Measurements from ENCODE around the gene PMPCA.

PMPCA gene

GRCh38 chr9:136373300-136374182, 36.9 kb upstream of the PMPCA start, which contains the start of gene CARD9:
Gene CARD9 (minus strand): TSS chr9:136373669. CDS start chr9:136372078, 1,591 bp downstream.
- DNase-seq (ENCODE audit: extremely low spot score, insufficient read length, low read depth) (no peak), FAIRE-seq (no peak)

DNA sequence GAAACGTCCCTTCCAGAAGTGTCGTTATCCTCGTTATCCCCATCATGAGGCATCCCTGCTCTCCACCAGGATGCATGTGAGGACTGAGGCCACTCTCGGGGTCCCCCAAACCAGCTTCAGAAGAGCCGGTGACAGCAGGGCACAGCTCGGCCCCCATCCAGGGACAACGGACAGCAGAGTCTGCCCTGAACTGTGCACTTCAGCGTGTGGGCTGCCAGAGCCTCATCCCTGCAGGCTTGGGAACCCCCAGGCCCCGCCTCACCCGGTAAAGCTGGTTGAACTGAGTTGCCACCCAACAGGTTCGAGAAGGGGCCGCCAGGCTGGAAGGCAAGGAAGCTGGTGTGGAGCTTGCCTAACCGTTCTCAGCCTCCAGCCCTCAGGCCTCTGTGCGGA, 36.3 kb upstream of the PMPCA start:
- FAIRE-seq, result no peak
- DNase-seq (ENCODE audit: extremely low spot score, insufficient read length, low read depth), result no peak

DNA sequence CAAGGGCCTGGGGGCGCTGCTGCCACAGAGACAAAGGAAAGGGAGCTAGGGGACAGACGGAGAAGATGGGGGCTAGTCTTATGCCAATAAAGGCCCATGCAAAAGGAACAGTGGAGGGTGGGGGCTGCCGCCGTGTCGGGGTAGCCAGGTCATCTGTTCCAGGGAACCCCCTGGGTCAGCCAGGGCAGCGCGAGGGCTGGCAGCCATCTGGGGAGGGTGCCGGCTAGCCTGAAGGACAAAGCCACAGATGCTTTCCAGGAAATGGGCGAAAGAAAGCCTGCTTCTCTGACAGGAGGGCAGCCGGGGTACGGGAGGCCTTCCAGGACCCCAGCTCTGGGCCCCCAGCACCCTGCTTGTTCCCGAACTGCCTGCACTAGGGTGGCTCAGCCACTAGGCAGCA, 35.4 kb upstream of the PMPCA start:
- FAIRE-seq (no peak), DNase-seq (ENCODE audit: extremely low spot score, insufficient read length, low read depth) (no peak)

- FAIRE-seq (no peak), DNase-seq (ENCODE audit: extremely low spot score, insufficient read length, low read depth) (no peak)
Measured at GRCh38 chr9:136376457-136376856, 34.0 kb upstream of the PMPCA start.

- FAIRE-seq (no peak), DNase-seq (ENCODE audit: extremely low spot score, insufficient read length, low read depth) (no peak)
Measured at GRCh38 chr9:136377341-136378169, 32.9 kb upstream of the PMPCA start.

- no peak for DNase-seq (ENCODE audit: extremely low spot score, insufficient read length, low read depth)
- no peak for FAIRE-seq
Measured at GRCh38 chr9:136378170-136379002, 32.1 kb upstream of the PMPCA start.

DNA sequence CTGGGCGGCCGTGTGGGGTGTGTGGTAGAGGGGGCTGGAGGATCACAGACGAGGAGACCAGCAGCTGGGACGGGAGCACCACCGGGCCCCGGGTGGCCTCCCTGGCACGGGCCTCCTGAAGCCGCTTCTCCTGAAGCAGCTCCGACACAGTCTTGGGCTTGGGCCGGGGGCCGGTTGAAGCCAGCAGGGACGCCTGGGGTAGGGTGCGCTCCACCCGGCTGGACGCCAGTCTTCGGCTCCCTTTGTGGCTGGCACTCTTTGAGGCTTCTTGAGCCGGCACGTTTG, 31.5 kb upstream of the PMPCA start:
- DNase-seq (ENCODE audit: extremely low spot score, insufficient read length, low read depth) (no peak), FAIRE-seq (no peak)

DNA sequence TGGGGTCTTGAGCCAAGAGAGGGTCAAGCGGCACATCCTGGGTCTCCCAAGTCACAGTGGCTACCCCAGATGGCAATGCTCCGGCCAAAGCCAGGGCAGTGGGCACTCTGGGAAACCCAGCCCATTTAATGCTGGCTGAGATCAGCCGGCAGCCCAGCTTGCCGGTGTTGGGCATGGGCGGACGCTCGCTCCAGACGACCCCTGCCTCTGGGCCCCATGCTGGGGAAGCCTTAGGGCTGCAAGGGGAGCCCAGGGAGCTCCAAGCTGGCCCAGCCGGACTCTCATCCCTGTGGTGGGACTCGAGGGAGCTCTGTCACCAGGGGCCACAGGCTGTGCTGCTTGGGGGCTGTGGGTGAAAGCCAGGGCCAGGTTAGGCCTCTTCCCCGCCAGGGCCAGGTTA, 31.1 kb upstream of the PMPCA start:
- FAIRE-seq (no peak), DNase-seq (ENCODE audit: extremely low spot score, insufficient read length, low read depth) (no peak)

GRCh38 chr9:136379891-136380290, 30.6 kb upstream of the PMPCA start:
- no peak for FAIRE-seq
- DNase-seq (ENCODE audit: extremely low spot score, insufficient read length, low read depth), result no peak

DNA sequence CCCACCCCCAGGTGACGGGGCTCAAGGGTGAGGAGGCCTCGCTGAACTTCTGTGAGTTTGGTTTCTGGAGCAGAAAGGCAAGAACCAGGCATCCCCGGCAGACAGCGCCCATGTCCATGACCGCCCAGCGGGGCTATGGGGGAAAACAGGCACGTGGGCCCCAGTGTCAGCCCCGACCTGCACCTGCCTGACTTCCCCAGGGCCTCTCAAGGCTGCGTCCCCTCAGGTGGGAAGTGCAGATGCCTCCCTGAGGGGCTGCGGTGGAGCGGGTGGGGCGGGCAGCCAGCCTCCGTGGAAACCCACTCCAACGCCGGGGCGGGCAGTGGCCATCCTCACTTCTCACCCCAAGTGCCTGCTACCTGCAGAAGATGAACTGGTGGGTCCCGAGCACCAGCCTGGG, 30.1 kb upstream of the PMPCA start:
- DNase-seq (ENCODE audit: extremely low spot score, insufficient read length, low read depth) (no peak), FAIRE-seq (no peak)

GRCh38 chr9:136381311-136381710, 29.1 kb upstream of the PMPCA start:
- no peak for DNase-seq (ENCODE audit: extremely low spot score, insufficient read length, low read depth)
- no peak for FAIRE-seq

- DNase-seq (ENCODE audit: extremely low spot score, insufficient read length, low read depth) (no peak), FAIRE-seq (no peak)
Measured at GRCh38 chr9:136381966-136382513, 28.4 kb upstream of the PMPCA start.

DNA sequence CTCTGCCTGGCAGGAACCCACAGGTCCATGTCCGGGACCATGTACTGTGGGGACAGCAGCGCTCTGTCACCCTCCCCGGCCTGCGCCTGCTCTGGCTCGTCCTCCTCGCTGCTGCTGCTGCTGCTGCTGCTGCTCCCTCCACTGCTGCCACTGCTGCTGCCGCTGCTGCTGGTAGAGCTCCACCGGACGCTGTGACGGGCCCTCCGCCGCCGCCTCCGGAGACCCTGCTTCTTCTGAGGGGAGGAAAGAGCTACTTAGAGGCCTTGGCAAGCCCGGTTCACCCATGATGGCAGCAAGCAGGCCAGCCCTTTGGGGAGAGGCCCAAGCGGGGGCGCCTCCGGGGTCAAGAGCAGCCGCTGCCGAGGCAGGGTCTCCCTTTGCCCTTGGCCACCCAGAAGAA, 27.0 kb upstream of the PMPCA start:
- FAIRE-seq (no peak), DNase-seq (ENCODE audit: extremely low spot score, insufficient read length, low read depth) (no peak)

DNA sequence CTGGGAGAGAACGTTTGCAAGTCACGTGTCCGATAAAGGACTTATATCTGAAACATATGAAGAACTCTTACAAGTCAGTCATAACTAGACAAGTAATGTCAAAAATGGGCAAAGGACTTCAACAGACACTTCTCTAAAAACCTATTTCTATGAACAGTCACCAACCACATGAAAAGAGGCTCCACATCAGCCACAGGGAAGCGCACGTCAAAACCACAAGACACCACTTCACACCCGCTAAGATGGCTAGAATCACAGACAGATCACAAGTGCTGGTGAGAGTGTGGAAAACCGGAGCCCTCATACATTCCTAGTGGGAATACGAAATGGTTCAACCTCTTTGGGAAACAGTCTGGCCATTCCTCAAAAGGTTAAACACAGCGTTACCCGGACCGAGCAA, 25.4 kb upstream of the PMPCA start:
- FAIRE-seq (no peak), DNase-seq (ENCODE audit: extremely low spot score, insufficient read length, low read depth) (no peak)

DNA sequence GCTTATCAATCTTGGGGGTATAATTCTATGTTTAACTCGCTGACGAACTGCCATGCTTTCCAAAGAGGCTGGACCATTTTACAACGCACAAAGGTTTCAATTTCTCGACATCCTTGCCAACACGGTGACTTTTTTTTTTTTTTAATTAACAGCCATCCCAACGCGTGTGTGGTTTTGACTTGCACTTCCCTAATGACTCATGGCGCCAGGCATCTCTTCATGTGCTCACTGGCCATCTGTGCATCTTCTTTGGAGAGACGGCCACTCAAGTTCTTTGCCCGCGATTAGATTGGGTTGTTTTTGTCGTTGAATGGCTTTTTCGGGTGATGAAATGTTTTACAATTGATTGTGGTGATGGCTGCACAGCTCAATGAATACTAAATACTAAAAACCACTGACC, 24.4 kb upstream of the PMPCA start:
- FAIRE-seq (no peak), DNase-seq (ENCODE audit: extremely low spot score, insufficient read length, low read depth) (no peak)

DNA sequence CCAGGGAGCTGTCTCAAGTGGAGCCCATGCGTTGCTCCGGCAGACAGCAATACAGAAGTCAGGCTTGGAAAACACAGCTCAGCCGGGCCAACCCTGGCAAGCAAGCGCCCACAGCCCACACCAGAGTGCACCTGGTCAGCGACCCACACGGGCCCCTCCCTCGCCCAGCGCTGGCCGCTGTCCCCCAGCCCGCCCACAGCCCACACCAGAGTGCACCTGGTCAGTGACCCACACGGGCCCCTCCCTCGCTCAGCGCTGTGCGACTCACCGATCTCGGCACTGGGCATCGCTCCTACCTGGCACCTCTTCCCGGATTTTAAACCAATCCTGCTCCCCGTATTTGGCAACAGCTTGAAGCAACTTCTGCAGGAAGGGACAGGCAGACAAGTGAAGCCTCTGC, 23.2 kb upstream of the PMPCA start:
- no peak for FAIRE-seq
- DNase-seq (ENCODE audit: extremely low spot score, insufficient read length, low read depth), result no peak

GRCh38 chr9:136389396-136389795, 21.1 kb upstream of the PMPCA start:
- DNase-seq (ENCODE audit: extremely low spot score, insufficient read length, low read depth) (no peak), FAIRE-seq (no peak)

GRCh38 chr9:136391737-136392537, 18.5 kb upstream of the PMPCA start:
- DNase-seq (ENCODE audit: extremely low spot score, insufficient read length, low read depth) (no peak), FAIRE-seq (no peak)

All from GM18507 (cell line).